ENCODE measurements around the gene ELF5. TPM values are rescaled to one million over a fixed set of nuclear protein-coding genes. Genes with fewer than 3 reads are reported as not detected.
A peak's percentile ranks its signal among the peaks of the same experiment; 100 is the strongest.

Gene ELF5
- total RNA-seq, 1 experiment from 2014 or later, result 0.61 TPM

DNA sequence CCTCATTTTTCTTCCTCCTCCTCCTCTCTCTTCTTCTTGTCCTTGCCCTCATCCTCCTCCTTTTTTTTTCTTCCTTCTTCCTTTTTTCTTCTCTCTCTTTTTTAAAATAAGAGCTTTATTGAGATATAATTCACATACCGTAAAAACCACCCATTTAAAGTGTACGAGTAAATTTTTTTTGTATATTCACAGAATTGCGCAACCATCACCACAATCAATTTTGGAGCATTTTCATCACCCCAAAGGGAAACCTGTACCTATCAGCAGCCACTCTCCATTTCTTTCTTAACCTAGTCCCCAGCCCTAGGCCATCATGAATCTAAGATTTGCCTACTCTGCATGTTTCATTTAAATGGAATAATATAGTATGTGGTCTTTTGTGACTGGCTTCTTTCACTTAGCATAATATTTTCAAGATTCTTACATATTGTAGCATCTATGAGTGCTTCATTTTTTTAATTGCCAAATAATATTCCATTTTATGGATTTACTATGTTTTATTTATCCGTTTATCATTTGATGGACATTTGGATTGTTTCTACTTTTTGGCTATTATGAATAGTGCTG lies 39.9 kb downstream of the ELF5 start:
- no TSS peak for BruUV-seq (replicated peaks)
- no peaks in the 10 kb centered on the region for H3K9me2 ChIP-seq (ENCODE audit: insufficient read depth)
- H3K4me3 ChIP-seq, result no peak overlapping the region
- no peak for DNase-seq
- POLR2A ChIA-PET (ENCODE audit: unreplicated experiment), result interaction anchor here (0.6 kb wide), 1 partner anchor 171 kb away, joined by 3 read pairs; no protein-coding TSS in a partner anchor
- H3K9me3 ChIP-seq (ENCODE audit: insufficient read depth, low read depth), result no peaks in the 10 kb centered on the region
- no peaks in the 10 kb centered on the region for H3K79me2 ChIP-seq (ENCODE audit: low read depth)
- H2AFZ ChIP-seq, result no peak overlapping the region
- H3K27me3 ChIP-seq (ENCODE audit: insufficient read depth, low read depth), result no peaks in the 10 kb centered on the region
- H4K20me1 ChIP-seq (ENCODE audit: insufficient read depth), result no peaks in the 10 kb centered on the region
- peaks cover 6% of the 10 kb centered on the region; the same call in 1 of the 2 replicates for H3K4me1 ChIP-seq (replicated peaks; ENCODE audit: insufficient read depth)
- no peak overlapping the region for H3K27ac ChIP-seq
- TF ChIP-seq CTCF (conservative IDR thresholded peaks at IDR 0.05) (no peak), EZH2 (IDR thresholded peaks at IDR 0.05; ENCODE audit: low read depth) (no peak)
- peaks cover 18% of the 10 kb centered on the region for H3F3A ChIP-seq (ENCODE audit: insufficient read depth, low read depth)
- CTCF ChIA-PET, result no interaction called here
- intact Hi-C loops (cut with micrococcal nuclease; ENCODE audit: unreplicated experiment), result no loop called here
- no peak overlapping the region for H3K4me2 ChIP-seq
- peaks cover 8% of the 10 kb centered on the region; the same call in 1 of the 2 replicates for H3K36me3 ChIP-seq (ENCODE audit: low read depth)

DNA sequence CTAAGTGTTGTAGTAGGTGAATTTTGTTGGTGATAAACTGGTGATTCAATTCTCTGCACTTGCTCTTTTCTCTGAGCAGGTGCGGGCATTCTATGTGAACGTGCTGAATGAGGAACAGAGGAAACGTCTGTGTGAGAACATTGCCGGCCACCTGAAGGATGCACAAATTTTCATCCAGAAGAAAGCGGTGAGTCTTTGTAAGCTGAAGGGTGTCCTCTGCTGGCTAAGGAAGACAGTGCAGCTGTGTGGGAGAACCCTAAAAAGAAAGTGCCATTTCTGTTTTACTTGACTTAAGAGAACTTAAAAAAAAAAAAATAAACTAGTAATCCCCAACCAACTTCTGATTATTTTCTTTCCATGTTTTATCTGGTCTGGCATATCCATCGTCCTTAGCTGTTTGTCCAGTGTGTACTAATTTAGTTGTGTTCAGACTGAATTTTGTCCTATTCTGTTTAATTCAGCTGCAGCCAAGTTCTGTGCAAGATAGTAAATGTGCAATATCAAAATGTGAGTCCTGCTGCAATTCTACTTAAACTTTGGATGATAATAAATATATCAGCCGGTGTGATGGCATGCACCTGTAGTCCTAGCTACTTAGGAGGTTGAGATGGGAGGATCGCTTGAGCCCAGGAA lies 45.3 kb downstream of the ELF5 start:
- peaks cover 15% of the 10 kb centered on the region for H3K9me3 ChIP-seq (ENCODE audit: insufficient read depth, low read depth)
- peaks cover 34% of the 10 kb centered on the region for H3K36me3 ChIP-seq (ENCODE audit: low read depth)
- no TSS peak for BruUV-seq (replicated peaks)
- H3K4me3 ChIP-seq, result no peak overlapping the region
- H2AFZ ChIP-seq, result no peak overlapping the region
- no peak overlapping the region for H3K4me2 ChIP-seq
- no peak overlapping the region for H3K27ac ChIP-seq
- H3K27me3 ChIP-seq (ENCODE audit: insufficient read depth, low read depth), result no peaks in the 10 kb centered on the region
- intact Hi-C loops (cut with micrococcal nuclease; ENCODE audit: unreplicated experiment), result loop anchor here (1.0 to 5.0 kb wide), 4 partner anchors 102 to 321 kb away; partner anchors contain the start of gene ABTB2
- DNase-seq, result peak; percentile 46 to 55
- peaks cover 15% of the 10 kb centered on the region for H3F3A ChIP-seq (ENCODE audit: insufficient read depth, low read depth)
- no peaks in the 10 kb centered on the region for H3K4me1 ChIP-seq (replicated peaks; ENCODE audit: insufficient read depth)
- no peaks in the 10 kb centered on the region for H3K79me2 ChIP-seq (ENCODE audit: low read depth)
- H4K20me1 ChIP-seq (ENCODE audit: insufficient read depth), result no peaks in the 10 kb centered on the region
- CTCF ChIA-PET, result interaction anchor here (0.8 to 2.5 kb wide), 6 partner anchors 20 to 165 kb away, joined by 3 to 23 read pairs (median 8); no protein-coding TSS in a partner anchor
- POLR2A ChIA-PET (ENCODE audit: unreplicated experiment), result interaction anchor here (0.6 to 0.7 kb wide), 3 partner anchors 102 to 381 kb away, joined by 6 to 10 read pairs (median 7); no protein-coding TSS in a partner anchor
- TF ChIP-seq EZH2 (IDR thresholded peaks at IDR 0.05; ENCODE audit: low read depth) (no peak), CTCF (conservative IDR thresholded peaks at IDR 0.05) (peak; percentile 91)
- no peaks in the 10 kb centered on the region for H3K9me2 ChIP-seq (ENCODE audit: insufficient read depth)

GRCh38 chr11:34466802-34467488 lies 46.6 kb downstream of the ELF5 start:
- H3K4me1 ChIP-seq (replicated peaks; ENCODE audit: insufficient read depth), result no peaks in the 10 kb centered on the region
- peaks cover 38% of the 10 kb centered on the region for H3K36me3 ChIP-seq (ENCODE audit: low read depth)
- POLR2A ChIA-PET (ENCODE audit: unreplicated experiment), result no interaction called here

More at GRCh38 chr11:34466802-34467488, 46.6 kb downstream of the ELF5 start:
- Histone ChIP-seq H4K20me1 (ENCODE audit: insufficient read depth) (no peaks in the 10 kb centered on the region), H3K27ac (no peak overlapping the region), H3K4me3 (no peak overlapping the region), H3K79me2 (ENCODE audit: low read depth) (no peaks in the 10 kb centered on the region), H3K9me2 (ENCODE audit: insufficient read depth) (no peaks in the 10 kb centered on the region), H3K27me3 (ENCODE audit: insufficient read depth, low read depth) (no peaks in the 10 kb centered on the region), H3K4me2 (no peak overlapping the region), H3K9me3 (ENCODE audit: insufficient read depth, low read depth) (peaks cover 15% of the 10 kb centered on the region), H3F3A (ENCODE audit: insufficient read depth, low read depth) (peaks cover 13% of the 10 kb centered on the region), H2AFZ (no peak overlapping the region)
- TF ChIP-seq CTCF (conservative IDR thresholded peaks at IDR 0.05) (no peak), EZH2 (IDR thresholded peaks at IDR 0.05; ENCODE audit: low read depth) (no peak)
- intact Hi-C loops (cut with micrococcal nuclease; ENCODE audit: unreplicated experiment), result loop anchor here (5.0 kb wide), 1 partner anchor 320 kb away; no protein-coding TSS in a partner anchor
- BruUV-seq (replicated peaks), result no TSS peak
- CTCF ChIA-PET, result interaction anchor here (2.0 to 2.5 kb wide), 2 partner anchors 96 to 100 kb away, joined by 12 to 18 read pairs; no protein-coding TSS in a partner anchor
- no peak for DNase-seq

Data from PC-9 (cell line).